Erythroblast (primary cell): ENCODE results near the gene PITPNC1.

ENCODE experiments used
- GATA1 ChIP-seq: IDR thresholded peaks from 2 replicates; pipeline ENCODE4 v1.6.1; 2011; ENCODE audit warnings: low read depth, mild to moderate bottlenecking, control low read depth, low read length, moderate library complexity
- POLR2A ChIP-seq: IDR thresholded peaks from 2 replicates; pipeline ENCODE4 v1.6.1; 2011; ENCODE audit warnings: mild to moderate bottlenecking, low read length

DNA sequence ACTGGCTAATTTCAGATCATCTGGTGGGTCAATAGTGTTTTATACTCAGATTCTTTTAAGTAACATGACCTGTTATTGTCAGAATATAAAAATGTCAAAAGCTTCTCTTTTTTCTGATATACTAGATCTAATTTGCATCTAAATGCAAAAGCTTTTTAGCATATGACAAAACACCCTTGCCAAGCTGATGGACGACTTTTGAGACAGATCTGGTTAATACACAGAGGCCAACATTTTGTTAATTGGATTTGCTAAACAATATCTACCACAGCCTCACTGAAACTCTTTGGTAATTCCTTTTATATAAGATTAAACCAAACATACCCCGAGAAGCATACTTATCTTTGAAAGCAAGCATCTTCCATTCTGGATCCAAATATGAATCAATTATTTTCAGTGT, 330.4 kb downstream of the PITPNC1 start:
- TF ChIP-seq POLR2A (no peak), GATA1 (no peak)
